Caco-2 (cell line): ENCODE data around the gene MARK2. TPM values are rescaled to one million over a fixed set of nuclear protein-coding genes. Genes with fewer than 3 reads are reported as not detected.

Source experiments
- BruUV-seq: library from RNA; stranded (reverse); fragments of 400-500 nt; replicated peaks from 2 replicates; lab custom pipeline; 2021; lab: Mats Ljungman, UMichigan
- CTCF ChIA-PET: fragments of 300-600 bp; sonication (Branson Sonifier 250); formaldehyde crosslinking; loops from one replicate; lab custom pipeline; 2022; ENCODE audit warnings: antibody characterized with exemption; lab: Charles Lee
- POLR2A ChIA-PET: fragments of 300-600 bp; sonication (Branson Sonifier 250); formaldehyde crosslinking; loops from one replicate; lab custom pipeline; 2022; ENCODE audit warnings: antibody characterized with exemption; lab: Charles Lee
- DNase-seq, 2 experiments: peaks; one replicate each; pipeline versions ENCODE4 v3.0.0 to v3.0.0-alpha.2; 2020 to 2022
- H3K27me3 ChIP-seq: replicated peaks from 2 replicates; pipeline ENCODE4 v1.6.0; 2011; ENCODE audit warnings: low read length; ENCODE audit not compliant: control insufficient read depth, insufficient read depth
- H3K36me3 ChIP-seq: 2 replicates; pipeline ENCODE4 v1.5.1; 2011; ENCODE audit warnings: low read length; ENCODE audit not compliant: control insufficient read depth, insufficient read depth
- H3K4me1 ChIP-seq: fragments of 250-450 bp; sonication (Bioruptor Pico); 2 replicates; pipeline ENCODE4 v1.5.1; 2020; ENCODE audit warnings: mild to moderate bottlenecking
- H3K4me3 ChIP-seq: 2 replicates; pipeline ENCODE4 v1.5.1; 2011; ENCODE audit warnings: low read depth, mild to moderate bottlenecking, control low read depth, low read length
- H3K9me3 ChIP-seq: fragments of 250-450 bp; sonication (Bioruptor Pico); 2 replicates; pipeline ENCODE4 v1.5.1; 2020; ENCODE audit warnings: mild to moderate bottlenecking, moderate library complexity
- H3K27ac Mint-ChIP-seq: one replicate; pipeline ENCODE4 v1.8.0; 2022; ENCODE audit warnings: mixed read lengths; ENCODE audit not compliant: unreplicated experiment
- H3K27me3 Mint-ChIP-seq: one replicate; pipeline ENCODE4 v1.8.0; 2022; ENCODE audit warnings: mixed read lengths; ENCODE audit not compliant: insufficient read depth, unreplicated experiment
- H3K36me3 Mint-ChIP-seq: one replicate; pipeline ENCODE4 v1.8.0; 2022; ENCODE audit warnings: mild to moderate bottlenecking, mixed read lengths; ENCODE audit not compliant: insufficient read depth, unreplicated experiment
- H3K4me1 Mint-ChIP-seq: one replicate; pipeline ENCODE4 v1.8.0; 2022; ENCODE audit warnings: low read depth, mixed read lengths; ENCODE audit not compliant: unreplicated experiment
- H3K4me3 Mint-ChIP-seq: one replicate; pipeline ENCODE4 v1.8.0; 2022; ENCODE audit warnings: mild to moderate bottlenecking, moderate library complexity, mixed read lengths; ENCODE audit not compliant: unreplicated experiment
- H3K9me3 Mint-ChIP-seq: one replicate; pipeline ENCODE4 v1.8.0; 2022; ENCODE audit warnings: mixed read lengths; ENCODE audit not compliant: unreplicated experiment
- intact Hi-C: fragments of 100-400 bp; cut with micrococcal nuclease; formaldehyde crosslinking; loops from one replicate; pipeline ENCODE4 v1.10.0; 2022; ENCODE audit not compliant: unreplicated experiment
- total RNA-seq: library from RNA; stranded (reverse); gene quantifications from 2 replicates; pipeline ENCODE4 v1.2.3, GENCODE V29; 2022
- TF ChIP-seq, protein P1 (sequence below), 2 experiments: fragments of 200-600 bp in 1 of 2; IDR thresholded peaks; 1 replicate in 1 of 2; 2 replicates in 1 of 2; pipeline versions ENCODE4 v1.5.1 to v1.8.0; 2011 to 2022; ENCODE audit warnings: antibody characterized with exemption in 1 of 2, control low read depth in 1 of 2, inconsistent platforms in 1 of 2, low read depth in 1 of 2, low read length in 1 of 2, mild to moderate bottlenecking in 1 of 2, moderate library complexity in 1 of 2; ENCODE audit not compliant: insufficient read depth in 1 of 2, severe bottlenecking in 1 of 2, unreplicated experiment in 1 of 2

Gene MARK2
- total RNA-seq, 1 experiment from 2014 or later: 63.5 TPM

GRCh38 chr11:63951779-63952536 is 113.0 kb downstream of the MARK2 start:
- Mint-ChIP-seq H3K27ac (no peak overlapping the region), H3K4me1 (peaks cover 6% of the 10 kb centered on the region), H3K27me3 (no peaks in the 10 kb centered on the region), H3K4me3 (no peak overlapping the region), H3K36me3 (peaks cover 54% of the 10 kb centered on the region), H3K9me3 (no peaks in the 10 kb centered on the region)
- no peak for DNase-seq
- no TSS peak for BruUV-seq
- Histone ChIP-seq H3K27me3 (no peaks in the 10 kb centered on the region), H3K4me1 (no peaks in the 10 kb centered on the region), H3K4me3 (no peak overlapping the region), H3K36me3 (peaks cover 3% of the 10 kb centered on the region), H3K9me3 (no peaks in the 10 kb centered on the region)
- CTCF ChIA-PET: interaction anchor here (0.6 to 1.5 kb wide), 3 partner anchors 17 to 80 kb away, joined by 3 to 4 read pairs (median 3); no protein-coding TSS in a partner anchor
- intact Hi-C loops: no loop called here
- POLR2A ChIA-PET: no interaction called here
- TF ChIP-seq, protein P1, sequence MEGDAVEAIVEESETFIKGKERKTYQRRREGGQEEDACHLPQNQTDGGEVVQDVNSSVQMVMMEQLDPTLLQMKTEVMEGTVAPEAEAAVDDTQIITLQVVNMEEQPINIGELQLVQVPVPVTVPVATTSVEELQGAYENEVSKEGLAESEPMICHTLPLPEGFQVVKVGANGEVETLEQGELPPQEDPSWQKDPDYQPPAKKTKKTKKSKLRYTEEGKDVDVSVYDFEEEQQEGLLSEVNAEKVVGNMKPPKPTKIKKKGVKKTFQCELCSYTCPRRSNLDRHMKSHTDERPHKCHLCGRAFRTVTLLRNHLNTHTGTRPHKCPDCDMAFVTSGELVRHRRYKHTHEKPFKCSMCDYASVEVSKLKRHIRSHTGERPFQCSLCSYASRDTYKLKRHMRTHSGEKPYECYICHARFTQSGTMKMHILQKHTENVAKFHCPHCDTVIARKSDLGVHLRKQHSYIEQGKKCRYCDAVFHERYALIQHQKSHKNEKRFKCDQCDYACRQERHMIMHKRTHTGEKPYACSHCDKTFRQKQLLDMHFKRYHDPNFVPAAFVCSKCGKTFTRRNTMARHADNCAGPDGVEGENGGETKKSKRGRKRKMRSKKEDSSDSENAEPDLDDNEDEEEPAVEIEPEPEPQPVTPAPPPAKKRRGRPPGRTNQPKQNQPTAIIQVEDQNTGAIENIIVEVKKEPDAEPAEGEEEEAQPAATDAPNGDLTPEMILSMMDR (IDR thresholded peaks at IDR 0.05; ENCODE audit: insufficient read depth in 1 of 2, low read depth in 1 of 2, low read length in 1 of 2, severe bottlenecking in 1 of 2, unreplicated experiment in 1 of 2): no peak

- Histone ChIP-seq H3K27me3 (no peaks in the 10 kb centered on the region), H3K4me1 (no peaks in the 10 kb centered on the region), H3K9me3 (no peaks in the 10 kb centered on the region), H3K4me3 (no peak overlapping the region), H3K36me3 (peaks cover 3% of the 10 kb centered on the region)
- TF ChIP-seq, protein P1 (IDR thresholded peaks at IDR 0.05; ENCODE audit: insufficient read depth in 1 of 2, low read depth in 1 of 2, low read length in 1 of 2, severe bottlenecking in 1 of 2, unreplicated experiment in 1 of 2): no peak
- H3K9me3 Mint-ChIP-seq: no peaks in the 10 kb centered on the region
- BruUV-seq: no TSS peak
- no peak for DNase-seq
- peaks cover 6% of the 10 kb centered on the region for H3K4me1 Mint-ChIP-seq
- peaks cover 51% of the 10 kb centered on the region for H3K36me3 Mint-ChIP-seq
- H3K27me3 Mint-ChIP-seq: no peaks in the 10 kb centered on the region
- CTCF ChIA-PET: interaction anchor here (0.6 to 1.5 kb wide), 2 partner anchors 49 to 80 kb away, joined by 3 to 4 read pairs; no protein-coding TSS in a partner anchor
- H3K4me3 Mint-ChIP-seq: no peak overlapping the region
- POLR2A ChIA-PET: no interaction called here
- H3K27ac Mint-ChIP-seq: no peak overlapping the region
- intact Hi-C loops: no loop called here
These were observed 113.7 kb downstream of the MARK2 start for GRCh38 chr11:63952570-63952969.

DNA sequence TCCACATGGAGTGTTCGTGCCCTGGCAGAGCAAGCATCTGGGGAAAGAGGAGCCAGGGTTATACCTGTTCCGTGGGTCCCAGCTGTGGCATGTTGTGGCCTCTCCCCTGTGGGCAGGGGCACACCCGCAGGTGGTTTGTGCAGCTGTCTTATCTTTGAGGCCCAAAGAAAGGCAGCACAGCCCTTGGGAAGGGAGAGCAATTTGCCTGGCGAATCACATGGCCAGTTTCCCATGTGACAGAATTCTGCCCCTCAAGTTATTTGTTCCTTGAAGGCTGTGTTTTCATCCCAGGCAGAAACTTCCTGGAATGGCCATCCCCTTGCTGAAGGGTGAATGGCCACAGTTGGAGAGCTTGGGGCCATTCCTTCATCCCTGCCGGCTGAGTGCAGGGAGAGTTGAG is 119.1 kb downstream of the MARK2 start:
- Mint-ChIP-seq H3K27me3 (no peaks in the 10 kb centered on the region), H3K27ac (no peak overlapping the region), H3K36me3 (peaks cover 22% of the 10 kb centered on the region), H3K4me1 (no peaks in the 10 kb centered on the region), H3K4me3 (no peak overlapping the region), H3K9me3 (no peaks in the 10 kb centered on the region)
- no peak overlapping the region for H3K4me3 ChIP-seq
- H3K36me3 ChIP-seq: no peaks in the 10 kb centered on the region
- POLR2A ChIA-PET: no interaction called here
- TF ChIP-seq, protein P1 (IDR thresholded peaks at IDR 0.05; ENCODE audit: insufficient read depth in 1 of 2, low read depth in 1 of 2, low read length in 1 of 2, severe bottlenecking in 1 of 2, unreplicated experiment in 1 of 2): no peak
- no TSS peak for BruUV-seq
- no peaks in the 10 kb centered on the region for H3K4me1 ChIP-seq
- no peaks in the 10 kb centered on the region for H3K27me3 ChIP-seq
- CTCF ChIA-PET: interaction anchor here (0.7 to 1.5 kb wide), 3 partner anchors 12 to 86 kb away, joined by 3 to 6 read pairs (median 3); partner anchors contain the start of gene NAA40
- DNase-seq: no peak
- intact Hi-C loops: no loop called here
- H3K9me3 ChIP-seq: no peaks in the 10 kb centered on the region

Other genes starting within 250 kb of the MARK2 start
- 50.9 and 57.9 TPM in 2 replicates for gene PLAAT3, start 224.7 kb upstream of the MARK2 start, total RNA-seq
- 50.2 and 55.1 TPM in 2 replicates for gene ATL3, start 167.7 kb upstream of the MARK2 start, total RNA-seq
- gene RTN3, start 157.6 kb upstream of the MARK2 start, total RNA-seq: 162 and 179 TPM in 2 replicates
- 30.8 and 31.0 TPM in 2 replicates for gene ZFTA, start 70.3 kb upstream of the MARK2 start, total RNA-seq
- 71.2 and 72.1 TPM in 2 replicates for gene SPINDOC, start 25.7 kb upstream of the MARK2 start, total RNA-seq
- 1.5 and 1.8 TPM in 2 replicates for gene RCOR2, start 78.1 kb downstream of the MARK2 start, total RNA-seq
- 42.7 and 43.7 TPM in 2 replicates for gene NAA40, start 99.9 kb downstream of the MARK2 start, total RNA-seq
- gene COX8A, start 135.5 kb downstream of the MARK2 start, total RNA-seq: 376 and 448 TPM in 2 replicates
- 140 and 152 TPM in 2 replicates for gene OTUB1, start 147.3 kb downstream of the MARK2 start, total RNA-seq
- 0.14 and 0.39 TPM in 2 replicates for gene FLRT1, start 196.8 kb downstream of the MARK2 start, total RNA-seq